GM12801 (cell line): ENCODE data around the gene FTO.

Experiments
- TF ChIP-seq, protein P1 (sequence below): IDR thresholded peaks from one replicate; pipeline ENCODE4 v1.5.1; 2011; ENCODE audit warnings: control low read depth; ENCODE audit not compliant: insufficient read length; ENCODE audit errors: extremely low read depth

FTO gene

DNA sequence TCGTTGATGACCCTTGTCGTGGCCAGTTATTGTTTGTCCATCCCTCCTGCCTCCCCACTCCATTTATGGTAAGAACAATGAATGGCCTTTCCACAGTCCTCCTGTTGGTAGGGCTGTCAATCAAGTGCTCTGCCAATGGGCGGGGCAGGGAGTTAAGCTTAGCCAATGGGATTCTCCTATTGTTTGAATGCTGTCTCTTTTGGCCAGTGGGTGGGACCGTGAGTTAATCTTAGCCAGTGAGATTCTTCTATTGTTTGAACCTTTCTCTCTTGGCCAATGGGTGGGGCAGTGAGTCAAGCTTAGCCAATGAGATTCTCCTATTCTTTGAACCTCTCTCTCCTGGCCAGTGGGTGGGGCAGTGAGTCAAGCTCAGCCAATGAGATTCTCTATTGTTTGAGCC, 497.2 kb downstream of the FTO start:
- TF ChIP-seq, protein P1, sequence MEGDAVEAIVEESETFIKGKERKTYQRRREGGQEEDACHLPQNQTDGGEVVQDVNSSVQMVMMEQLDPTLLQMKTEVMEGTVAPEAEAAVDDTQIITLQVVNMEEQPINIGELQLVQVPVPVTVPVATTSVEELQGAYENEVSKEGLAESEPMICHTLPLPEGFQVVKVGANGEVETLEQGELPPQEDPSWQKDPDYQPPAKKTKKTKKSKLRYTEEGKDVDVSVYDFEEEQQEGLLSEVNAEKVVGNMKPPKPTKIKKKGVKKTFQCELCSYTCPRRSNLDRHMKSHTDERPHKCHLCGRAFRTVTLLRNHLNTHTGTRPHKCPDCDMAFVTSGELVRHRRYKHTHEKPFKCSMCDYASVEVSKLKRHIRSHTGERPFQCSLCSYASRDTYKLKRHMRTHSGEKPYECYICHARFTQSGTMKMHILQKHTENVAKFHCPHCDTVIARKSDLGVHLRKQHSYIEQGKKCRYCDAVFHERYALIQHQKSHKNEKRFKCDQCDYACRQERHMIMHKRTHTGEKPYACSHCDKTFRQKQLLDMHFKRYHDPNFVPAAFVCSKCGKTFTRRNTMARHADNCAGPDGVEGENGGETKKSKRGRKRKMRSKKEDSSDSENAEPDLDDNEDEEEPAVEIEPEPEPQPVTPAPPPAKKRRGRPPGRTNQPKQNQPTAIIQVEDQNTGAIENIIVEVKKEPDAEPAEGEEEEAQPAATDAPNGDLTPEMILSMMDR: no peak
